ENCODE measurements around the gene RIPK4. TPM values are rescaled to one million over a fixed set of nuclear protein-coding genes. Genes with fewer than 3 reads are reported as not detected.

Gene RIPK4
- polyA plus RNA-seq, 3 donors = 0.05 to 0.09 TPM; not detected in 1

DNA sequence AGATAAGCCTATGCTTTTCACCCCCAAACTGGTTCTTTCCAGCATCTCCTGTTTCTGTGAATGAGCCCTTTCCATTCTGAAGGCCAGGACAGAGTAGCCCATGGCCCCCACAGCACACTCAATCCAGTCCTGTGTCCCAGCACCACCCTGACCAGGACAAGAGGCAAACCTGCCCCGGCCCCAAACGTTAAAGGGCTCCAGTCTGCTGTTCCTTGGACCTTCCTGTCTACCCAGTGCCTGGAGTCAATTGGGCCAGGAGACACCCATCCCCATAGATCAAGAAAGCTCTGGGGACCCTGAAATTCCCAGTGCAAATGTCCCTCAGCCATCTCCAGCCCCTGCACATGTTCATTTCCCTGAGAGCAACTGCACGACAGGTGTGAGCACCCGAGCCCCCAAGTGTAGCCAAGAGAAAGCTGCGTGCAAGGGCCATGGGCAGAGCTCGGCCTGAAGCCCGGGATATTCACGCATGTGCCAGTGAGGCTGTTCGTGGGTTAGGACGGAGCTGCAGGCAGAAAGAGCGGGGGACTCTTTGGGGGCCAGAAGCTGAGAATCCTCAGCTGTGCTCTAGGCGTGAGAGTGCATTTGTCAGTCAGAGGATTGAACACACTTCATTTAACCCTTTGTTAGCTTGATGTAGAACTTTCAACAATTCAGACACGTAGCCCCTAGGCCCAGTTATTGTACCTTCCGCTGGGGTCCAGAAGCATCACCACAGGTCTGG lies 4.2 kb upstream of the RIPK4 start:
- Mint-ChIP-seq H3K4me3 (peak overlapping the region in 1 of 2 donors; percentile 8), H3K27ac (peak overlapping the region in 1 of 7 donors; percentile 59), H3K27me3 (ENCODE audit: low read depth in 3 of 3) (peaks cover 76 to 89% (median 76%) of the 10 kb centered on the region in 3 donors), H3K4me1 (peaks cover 22% of the 10 kb centered on the region), H3K9me3 (peaks cover 0 to 18% (median 9%) of the 10 kb centered on the region in 7 donors), H3K36me3 (peaks cover 14 to 17% of the 10 kb centered on the region in 2 donors)
- Histone ChIP-seq H2AFZ (ENCODE audit: insufficient read depth, low read depth, low read length, poor library complexity, severe bottlenecking) (no peak overlapping the region), H3K27me3 (ENCODE audit: control insufficient read depth in 2 of 2, insufficient read depth in 2 of 2, low read length in 2 of 2) (peaks cover 51 to 65% of the 10 kb centered on the region in 2 donors), H3K4me2 (replicated peaks; ENCODE audit: extremely low read depth, low read length, poor library complexity, severe bottlenecking) (no peak overlapping the region), H3K9ac (ENCODE audit: insufficient read depth, low read length, poor library complexity, severe bottlenecking) (no peak overlapping the region), H3K36me3 (replicated peaks in 1 of 2; ENCODE audit: control insufficient read depth in 1 of 2, insufficient read depth in 2 of 2, low read length in 2 of 2) (no peaks in the 10 kb centered on the region), H3K4me1 (ENCODE audit: control insufficient read depth in 1 of 2, insufficient read depth in 2 of 2, low read length in 2 of 2) (peaks cover 30% of the 10 kb centered on the region in 2 donors), H3K27ac (ENCODE audit: low read depth in 1 of 2, low read length in 2 of 2) (no peak overlapping the region), H3K79me2 (ENCODE audit: insufficient read depth, low read length) (no peaks in the 10 kb centered on the region), H4K20me1 (ENCODE audit: insufficient read depth, low read length) (no peaks in the 10 kb centered on the region), H3K4me3 (replicated peaks in 1 of 3; ENCODE audit: low read depth in 2 of 3, low read length in 3 of 3) (no peak overlapping the region), H3K9me3 (replicated peaks in 1 of 2; ENCODE audit: control insufficient read depth in 1 of 2, insufficient read depth in 1 of 2, low read length in 2 of 2) (peaks cover 0 to 14% of the 10 kb centered on the region in 2 donors)
- intact Hi-C loops (cut with micrococcal nuclease) = no loop called here
- 81% methylated on average over 14 of the region's 14 CpGs for WGBS (ENCODE audit: insufficient coverage)
- no peak for DNase-seq
- TF ChIP-seq, protein P1, sequence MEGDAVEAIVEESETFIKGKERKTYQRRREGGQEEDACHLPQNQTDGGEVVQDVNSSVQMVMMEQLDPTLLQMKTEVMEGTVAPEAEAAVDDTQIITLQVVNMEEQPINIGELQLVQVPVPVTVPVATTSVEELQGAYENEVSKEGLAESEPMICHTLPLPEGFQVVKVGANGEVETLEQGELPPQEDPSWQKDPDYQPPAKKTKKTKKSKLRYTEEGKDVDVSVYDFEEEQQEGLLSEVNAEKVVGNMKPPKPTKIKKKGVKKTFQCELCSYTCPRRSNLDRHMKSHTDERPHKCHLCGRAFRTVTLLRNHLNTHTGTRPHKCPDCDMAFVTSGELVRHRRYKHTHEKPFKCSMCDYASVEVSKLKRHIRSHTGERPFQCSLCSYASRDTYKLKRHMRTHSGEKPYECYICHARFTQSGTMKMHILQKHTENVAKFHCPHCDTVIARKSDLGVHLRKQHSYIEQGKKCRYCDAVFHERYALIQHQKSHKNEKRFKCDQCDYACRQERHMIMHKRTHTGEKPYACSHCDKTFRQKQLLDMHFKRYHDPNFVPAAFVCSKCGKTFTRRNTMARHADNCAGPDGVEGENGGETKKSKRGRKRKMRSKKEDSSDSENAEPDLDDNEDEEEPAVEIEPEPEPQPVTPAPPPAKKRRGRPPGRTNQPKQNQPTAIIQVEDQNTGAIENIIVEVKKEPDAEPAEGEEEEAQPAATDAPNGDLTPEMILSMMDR (IDR thresholded peaks at IDR 0.05) = no peak

DNA sequence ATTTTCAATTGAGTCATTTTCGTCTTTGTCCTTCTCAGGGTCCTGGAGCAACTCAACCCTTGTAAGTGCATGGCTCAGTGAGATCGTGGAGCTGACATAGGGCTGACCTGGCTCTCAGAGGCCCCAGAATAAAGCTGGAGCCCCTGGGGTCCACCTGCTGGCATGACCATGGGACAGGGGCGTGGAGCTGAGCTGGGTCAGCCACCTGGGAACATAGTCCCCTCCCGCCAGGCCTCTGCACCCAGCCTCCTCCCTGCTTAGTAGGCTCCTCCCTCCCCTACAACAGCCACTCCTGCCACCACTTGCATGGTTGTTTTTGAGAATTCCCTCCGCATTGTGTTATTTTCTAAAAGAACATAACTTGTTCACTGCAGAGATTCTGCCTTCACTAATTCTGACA lies 3.1 kb upstream of the RIPK4 start:
- H3K4me1 ChIP-seq (ENCODE audit: control insufficient read depth in 1 of 2, insufficient read depth in 2 of 2, low read length in 2 of 2) = peaks cover 30 to 35% of the 10 kb centered on the region in 2 donors
- H3K36me3 ChIP-seq (replicated peaks in 1 of 2; ENCODE audit: control insufficient read depth in 1 of 2, insufficient read depth in 2 of 2, low read length in 2 of 2) = no peaks in the 10 kb centered on the region
- peaks cover 0 to 20% (median 13%) of the 10 kb centered on the region in 7 donors for H3K9me3 Mint-ChIP-seq
- H3K4me2 ChIP-seq (replicated peaks; ENCODE audit: extremely low read depth, low read length, poor library complexity, severe bottlenecking) = no peak overlapping the region
- H3K27me3 ChIP-seq (ENCODE audit: control insufficient read depth in 2 of 2, insufficient read depth in 2 of 2, low read length in 2 of 2) = peaks cover 61 to 74% of the 10 kb centered on the region in 2 donors
- H3K79me2 ChIP-seq (ENCODE audit: insufficient read depth, low read length) = no peaks in the 10 kb centered on the region
- peaks cover 79 to 90% (median 82%) of the 10 kb centered on the region in 3 donors for H3K27me3 Mint-ChIP-seq (ENCODE audit: low read depth in 3 of 3)
- H3K9me3 ChIP-seq (replicated peaks in 1 of 2; ENCODE audit: control insufficient read depth in 1 of 2, insufficient read depth in 1 of 2, low read length in 2 of 2) = peaks cover 0 to 14% of the 10 kb centered on the region in 2 donors
- peak overlapping the region in 1 of 7 donors; percentile 50 for H3K27ac Mint-ChIP-seq
- no peak overlapping the region for H3K9ac ChIP-seq (ENCODE audit: insufficient read depth, low read length, poor library complexity, severe bottlenecking)
- no peak overlapping the region for H3K27ac ChIP-seq (ENCODE audit: low read depth in 1 of 2, low read length in 2 of 2)
- H2AFZ ChIP-seq (ENCODE audit: insufficient read depth, low read depth, low read length, poor library complexity, severe bottlenecking) = no peak overlapping the region
- H3K4me3 Mint-ChIP-seq = peak overlapping the region in 1 of 2 donors; percentile 91
- H3K36me3 Mint-ChIP-seq = peaks cover 21 to 25% of the 10 kb centered on the region in 2 donors
- no peak overlapping the region for H3K4me3 ChIP-seq (replicated peaks in 1 of 3; ENCODE audit: low read depth in 2 of 3, low read length in 3 of 3)
- H3K4me1 Mint-ChIP-seq = peaks cover 25% of the 10 kb centered on the region
- DNase-seq = no peak
- intact Hi-C loops (cut with micrococcal nuclease) = loop anchor here (5.0 to 10.0 kb wide), 2 partner anchors 43 to 95 kb away; no protein-coding TSS in a partner anchor
- H4K20me1 ChIP-seq (ENCODE audit: insufficient read depth, low read length) = no peaks in the 10 kb centered on the region
- TF ChIP-seq, protein P1 (IDR thresholded peaks at IDR 0.05) = no peak
- WGBS (ENCODE audit: insufficient coverage) = 94% methylated on average over 3 of the region's 5 CpGs
